Spleen (tissue), 7 donors: ENCODE data around the gene NR3C2.

Experiments
- CTCF ChIP-seq, 11 experiments: fragments of 200-600 bp in 7 of 11; fragments of 450-650 bp in 4 of 11; sonication (generic) in 4 of 11; IDR thresholded peaks in 8 of 11; conservative IDR thresholded peaks in 3 of 11; 1 replicate in 7 of 11; 2 replicates in 4 of 11; pipeline versions ENCODE4 v1.4.0 to v1.8.0; 2016 to 2021; ENCODE audit warnings: antibody characterized with exemption in 11 of 11, inconsistent platforms in 4 of 11, mild to moderate bottlenecking in 1 of 11
- POLR2A ChIP-seq, 3 donors: fragments of 450-650 bp; IDR thresholded peaks; one replicate each; pipeline ENCODE4 v1.5.1; 2017; ENCODE audit warnings: antibody characterized with exemption in 3 of 3, mild to moderate bottlenecking in 1 of 3
- POLR2AphosphoS5 ChIP-seq, 3 donors: sonication (generic); formaldehyde crosslinking; IDR thresholded peaks; one replicate each; pipeline ENCODE4 v1.5.1; 2017; ENCODE audit warnings: antibody characterized with exemption in 3 of 3
- donor health status: DM: no; HTN: no; CAD: no; lungs with moderate emphysema.
- donor health status: DM: no; HTN: no; CAD: no.
- donor health status: DM: no; HTN: no; CAD: no.

GRCh38 chr4:148425327-148426110 is 16.7 kb downstream of the NR3C2 start:
- TF ChIP-seq POLR2AphosphoS5 (IDR thresholded peaks at IDR 0.05) = no peak
- TF ChIP-seq CTCF (IDR thresholded peaks at IDR 0.05 in 8 of 11, conservative IDR thresholded peaks at IDR 0.05 in 3 of 11) = no peak
- no peak for TF ChIP-seq POLR2A (IDR thresholded peaks at IDR 0.05)
